Right atrium auricular region (tissue), 2 donors: ENCODE results near the gene MACROH2A1. TPM values are rescaled to one million over a fixed set of nuclear protein-coding genes. Genes with fewer than 3 reads are reported as not detected.

Source experiments
- DNase-seq: peaks from one replicate; pipeline ENCODE4 v3.0.0-alpha.2; 2019; ENCODE audit warnings: low spot score
- H3K27ac ChIP-seq, 2 donors: fragments of 200-600 bp; sonication (generic); 1 replicate in 1 of 2; 2 replicates in 1 of 2; pipeline ENCODE4 v1.5.1; 2016 to 2019
- H3K27me3 ChIP-seq, 2 donors: fragments of 200-600 bp; sonication (generic); one replicate each; pipeline versions ENCODE4 v1.5.1 to v1.6.0; 2017 to 2019
- H3K36me3 ChIP-seq: fragments of 200-600 bp; sonication (generic); one replicate; pipeline ENCODE4 v1.5.1; 2016
- H3K4me1 ChIP-seq, 2 donors: fragments of 200-600 bp; sonication (generic); one replicate each; pipeline versions ENCODE4 v1.5.1 to v1.6.0; 2017 to 2019
- H3K4me3 ChIP-seq, 2 donors: fragments of 200-600 bp; sonication (generic); 1 replicate in 1 of 2; 2 replicates in 1 of 2; pipeline ENCODE4 v1.5.1; 2017 to 2019; ENCODE audit warnings: mild to moderate bottlenecking in 1 of 2, moderate library complexity in 1 of 2
- H3K9me3 ChIP-seq, 2 donors: fragments of 200-600 bp; sonication (generic); one replicate each; pipeline ENCODE4 v1.5.1; 2019
- CTCF ChIP-seq, 2 donors: fragments of 200-600 bp; sonication (generic); IDR thresholded peaks; one replicate each; pipeline ENCODE4 v1.5.1; 2019; ENCODE audit warnings: antibody characterized with exemption in 2 of 2
- total RNA-seq, 2 donors: library from RNA; depleted of rRNA; stranded (reverse); fragments of >200 nt; gene quantifications; one replicate each; pipeline ENCODE4 v1.1.0, GENCODE V29; 2016

Gene MACROH2A1
- total RNA-seq, 2 donors from 2014 or later = 149 to 179 TPM

GRCh38 chr5:135350536-135350935 lies 48.5 kb downstream of the MACROH2A1 start:
- H3K4me3 ChIP-seq = no peak overlapping the region
- TF ChIP-seq CTCF (IDR thresholded peaks at IDR 0.05) = no peak
- H3K4me1 ChIP-seq = peaks cover 0 to 29% of the 10 kb centered on the region in 2 donors
- DNase-seq = no peak
- H3K27me3 ChIP-seq = no peaks in the 10 kb centered on the region
- H3K9me3 ChIP-seq = no peaks in the 10 kb centered on the region
- peaks cover 21% of the 10 kb centered on the region for H3K36me3 ChIP-seq
- H3K27ac ChIP-seq = no peak overlapping the region

GRCh38 chr5:135349886-135350285 lies 49.1 kb downstream of the MACROH2A1 start:
- Histone ChIP-seq H3K36me3 (peaks cover 27% of the 10 kb centered on the region), H3K4me3 (no peak overlapping the region), H3K9me3 (no peaks in the 10 kb centered on the region), H3K27me3 (no peaks in the 10 kb centered on the region), H3K4me1 (peaks cover 0 to 24% of the 10 kb centered on the region in 2 donors), H3K27ac (no peak overlapping the region)
- DNase-seq = no peak
- no peak for TF ChIP-seq CTCF (IDR thresholded peaks at IDR 0.05)

- Histone ChIP-seq H3K4me3 (no peak overlapping the region), H3K9me3 (no peaks in the 10 kb centered on the region), H3K27me3 (no peaks in the 10 kb centered on the region), H3K36me3 (peaks cover 31% of the 10 kb centered on the region), H3K27ac (no peak overlapping the region), H3K4me1 (peaks cover 0 to 19% of the 10 kb centered on the region in 2 donors)
- TF ChIP-seq CTCF (IDR thresholded peaks at IDR 0.05) = no peak
- DNase-seq = no peak
These were observed 49.6 kb downstream of the MACROH2A1 start for GRCh38 chr5:135349451-135349850.

- peaks cover 37% of the 10 kb centered on the region for H3K36me3 ChIP-seq
- H3K27me3 ChIP-seq = no peaks in the 10 kb centered on the region
- peaks cover 0 to 14% of the 10 kb centered on the region in 2 donors for H3K4me1 ChIP-seq
- H3K27ac ChIP-seq = no peak overlapping the region
- TF ChIP-seq CTCF (IDR thresholded peaks at IDR 0.05) = no peak
- DNase-seq = no peak
- H3K4me3 ChIP-seq = no peak overlapping the region
- H3K9me3 ChIP-seq = no peaks in the 10 kb centered on the region
These were observed 50.1 kb downstream of the MACROH2A1 start for GRCh38 chr5:135348918-135349317.

- Histone ChIP-seq H3K9me3 (no peaks in the 10 kb centered on the region), H3K27ac (no peak overlapping the region), H3K36me3 (peaks cover 52% of the 10 kb centered on the region), H3K4me1 (peaks cover 0 to 9% of the 10 kb centered on the region in 2 donors), H3K4me3 (no peak overlapping the region), H3K27me3 (no peaks in the 10 kb centered on the region)
- no peak for TF ChIP-seq CTCF (IDR thresholded peaks at IDR 0.05)
- no peak for DNase-seq
These were observed 51.6 kb downstream of the MACROH2A1 start for GRCh38 chr5:135347392-135347791.
